Astrocyte of the cerebellum (primary cell): ENCODE measurements around the gene CENATAC.

Experiments used
- DNase-seq: peaks from one replicate; pipeline ENCODE4 v3.0.0-alpha.2; 2011; ENCODE audit warnings: low read depth
- H3K4me3 ChIP-seq: 2 replicates; pipeline ENCODE4 v1.5.1; 2011; ENCODE audit warnings: mild to moderate bottlenecking, low read depth, low read length, moderate library complexity
- in situ Hi-C: cut with HindIII; loops from 2 replicates; pipeline ENCODE4 v1.10.0; 2017; ENCODE audit warnings: low sequenced_read_pairs
- TF ChIP-seq, protein P1 (sequence below): IDR thresholded peaks from 2 replicates; pipeline ENCODE4 v1.5.1; 2012; ENCODE audit warnings: low read length, low read depth, moderate library complexity, mild to moderate bottlenecking; ENCODE audit errors: missing control alignments

The CENATAC gene

GRCh38 chr11:119049081-119049480, 51.1 kb downstream of the CENATAC start:
- no peak for DNase-seq
- no peak overlapping the region for H3K4me3 ChIP-seq
- in situ Hi-C loops, result no loop called here
- TF ChIP-seq, protein P1, sequence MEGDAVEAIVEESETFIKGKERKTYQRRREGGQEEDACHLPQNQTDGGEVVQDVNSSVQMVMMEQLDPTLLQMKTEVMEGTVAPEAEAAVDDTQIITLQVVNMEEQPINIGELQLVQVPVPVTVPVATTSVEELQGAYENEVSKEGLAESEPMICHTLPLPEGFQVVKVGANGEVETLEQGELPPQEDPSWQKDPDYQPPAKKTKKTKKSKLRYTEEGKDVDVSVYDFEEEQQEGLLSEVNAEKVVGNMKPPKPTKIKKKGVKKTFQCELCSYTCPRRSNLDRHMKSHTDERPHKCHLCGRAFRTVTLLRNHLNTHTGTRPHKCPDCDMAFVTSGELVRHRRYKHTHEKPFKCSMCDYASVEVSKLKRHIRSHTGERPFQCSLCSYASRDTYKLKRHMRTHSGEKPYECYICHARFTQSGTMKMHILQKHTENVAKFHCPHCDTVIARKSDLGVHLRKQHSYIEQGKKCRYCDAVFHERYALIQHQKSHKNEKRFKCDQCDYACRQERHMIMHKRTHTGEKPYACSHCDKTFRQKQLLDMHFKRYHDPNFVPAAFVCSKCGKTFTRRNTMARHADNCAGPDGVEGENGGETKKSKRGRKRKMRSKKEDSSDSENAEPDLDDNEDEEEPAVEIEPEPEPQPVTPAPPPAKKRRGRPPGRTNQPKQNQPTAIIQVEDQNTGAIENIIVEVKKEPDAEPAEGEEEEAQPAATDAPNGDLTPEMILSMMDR, result no peak

DNA sequence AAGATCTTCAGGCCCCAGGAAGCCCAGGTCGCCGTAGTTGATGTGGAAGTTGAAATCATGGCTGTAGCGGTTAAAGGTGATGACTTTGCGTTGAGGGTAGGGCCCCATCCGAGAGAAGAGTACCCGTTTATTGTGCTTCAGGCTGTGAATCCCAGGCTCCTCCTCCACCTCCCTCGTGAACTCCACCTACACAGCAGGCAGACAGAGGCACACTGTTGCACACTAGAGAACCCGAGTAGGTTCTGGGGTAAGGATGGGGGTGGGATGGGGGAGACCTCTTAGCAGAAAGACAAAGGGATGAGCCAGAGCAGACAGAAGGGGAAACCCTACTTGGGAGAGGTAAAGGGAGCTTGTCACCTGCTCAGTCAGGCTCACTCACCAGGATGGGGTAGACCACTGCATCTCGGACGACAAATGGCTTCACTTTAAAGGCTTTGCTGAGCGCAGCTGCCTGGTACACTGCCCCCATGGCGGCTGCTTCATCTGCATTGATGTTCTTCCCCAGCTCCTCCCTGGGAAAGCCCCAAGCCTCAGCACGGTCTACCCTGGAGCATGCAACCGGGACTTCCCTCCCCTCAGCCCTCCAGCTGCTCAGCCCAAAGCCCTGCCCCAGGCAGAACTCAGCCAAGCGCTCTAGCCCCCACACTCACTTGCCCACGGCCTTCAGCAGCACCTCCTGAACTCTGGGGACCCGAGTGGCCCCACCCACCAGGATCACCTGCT, 53.7 kb downstream of the CENATAC start:
- TF ChIP-seq, protein P1, result no peak
- in situ Hi-C loops, result no loop called here
- DNase-seq, result no peak
- H3K4me3 ChIP-seq, result no peak overlapping the region

DNA sequence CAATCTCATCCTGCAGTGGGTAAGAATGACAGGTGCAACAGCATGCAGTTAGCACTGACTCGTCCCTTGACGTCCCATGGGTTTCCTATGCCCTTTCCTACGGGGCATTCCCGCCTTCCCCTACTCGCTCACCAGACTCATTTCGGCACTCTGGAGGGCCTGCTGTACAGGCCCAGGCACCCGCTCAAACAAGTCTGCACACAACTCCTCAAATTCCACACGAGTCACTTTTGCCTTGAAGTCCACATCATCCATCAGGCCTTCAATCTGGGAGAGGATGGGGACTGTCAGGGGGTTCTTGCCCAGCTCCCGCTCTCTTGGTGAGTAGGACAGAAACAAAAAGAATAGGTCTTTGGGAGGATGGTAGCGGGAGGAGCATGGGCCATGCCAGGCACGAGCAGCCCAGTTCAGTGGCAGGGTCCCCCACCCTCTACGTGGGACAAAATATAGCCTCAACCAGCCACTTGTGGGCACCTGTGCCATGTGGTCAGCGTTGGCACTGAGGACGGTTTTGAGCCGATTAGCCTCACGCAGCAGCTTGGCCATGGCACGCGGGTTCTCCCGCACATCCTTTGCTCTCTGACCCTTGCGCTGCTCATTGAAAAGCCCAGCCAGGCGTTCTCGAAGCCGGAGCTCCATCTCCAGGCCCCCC, 54.4 kb downstream of the CENATAC start:
- TF ChIP-seq, protein P1, result no peak
- no peak overlapping the region for H3K4me3 ChIP-seq
- DNase-seq, result no peak
- in situ Hi-C loops, result no loop called here

DNA sequence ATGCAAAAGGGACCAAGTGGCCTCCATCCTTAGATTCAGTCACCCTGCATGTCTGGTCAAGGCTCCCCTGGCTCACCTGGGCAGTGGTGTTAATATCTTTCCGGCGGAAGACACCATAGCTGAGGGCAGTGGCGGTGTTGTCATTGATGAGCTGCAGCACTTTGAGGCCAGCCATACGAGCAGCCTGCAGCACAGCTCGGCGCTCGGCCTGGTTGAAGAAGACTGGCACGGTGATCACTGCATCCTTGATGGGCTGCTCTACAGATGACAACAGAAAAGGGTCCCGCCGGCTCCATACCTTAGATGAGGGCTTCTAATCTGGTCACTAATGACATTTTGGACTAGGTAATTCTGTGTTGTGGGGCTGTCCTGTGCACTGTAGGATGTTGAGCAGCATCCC, 56.5 kb downstream of the CENATAC start:
- no peak overlapping the region for H3K4me3 ChIP-seq
- TF ChIP-seq, protein P1, result no peak
- in situ Hi-C loops, result no loop called here
- DNase-seq, result no peak

DNA sequence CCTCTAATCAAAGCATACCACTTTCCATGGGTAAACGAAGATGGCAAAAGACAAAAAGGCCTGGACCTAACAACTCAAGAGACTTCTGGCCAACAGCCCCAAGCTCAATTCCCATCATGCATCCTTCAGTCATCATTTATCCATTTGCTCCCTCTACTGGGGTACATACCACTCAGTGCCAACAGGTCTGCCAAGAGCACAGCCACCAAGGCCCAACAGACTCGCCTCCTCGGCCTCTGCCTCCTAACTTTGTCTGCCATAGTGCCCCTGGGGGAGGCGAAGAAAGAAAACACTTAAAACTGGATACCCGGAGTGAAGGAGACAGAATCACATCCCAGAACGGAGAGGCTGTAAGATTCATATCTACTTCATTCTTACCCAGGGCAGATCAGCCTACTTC, 58.0 kb downstream of the CENATAC start:
- peak overlapping the region; percentile 81 for H3K4me3 ChIP-seq
- TF ChIP-seq, protein P1, result no peak
- DNase-seq, result no peak
- in situ Hi-C loops, result no loop called here

DNA sequence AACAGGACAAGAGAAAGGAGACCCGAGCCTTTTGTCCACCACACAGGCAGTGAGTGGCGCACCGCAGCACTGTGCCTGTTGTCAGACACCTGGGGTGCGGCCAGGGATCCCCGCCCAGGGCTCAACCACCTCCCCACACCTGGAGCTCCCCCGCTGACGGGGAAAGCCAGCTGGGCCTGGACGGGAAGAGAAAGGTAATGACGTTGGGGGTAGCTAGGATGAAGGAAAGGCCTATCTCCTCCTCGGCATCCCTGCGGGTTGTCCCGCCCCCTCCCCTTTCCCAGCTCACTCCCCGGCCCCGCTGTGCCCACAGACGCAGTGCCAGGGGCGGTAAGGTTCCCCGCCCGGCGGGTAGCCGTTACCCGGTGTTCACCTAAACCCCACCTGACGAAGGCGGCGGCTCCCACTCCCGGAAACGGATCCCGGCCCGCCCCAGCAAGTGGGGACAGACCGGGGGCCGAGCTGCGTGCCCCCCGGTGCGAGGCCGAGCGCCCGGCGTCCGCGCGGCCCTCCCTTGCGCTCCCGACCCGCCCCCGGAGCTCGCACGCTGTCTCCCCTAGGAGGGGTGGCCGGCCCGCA, 58.6 kb downstream of the CENATAC start:
- TF ChIP-seq, protein P1, result no peak
- no peak for DNase-seq
- in situ Hi-C loops, result no loop called here
- peak overlapping the region; percentile 81 for H3K4me3 ChIP-seq
